Naive thymus-derived CD4-positive, alpha-beta T cell (primary cell): Measurements from ENCODE around the gene GPR137C. TPM values are rescaled to one million over a fixed set of nuclear protein-coding genes. Genes with fewer than 3 reads are reported as not detected.
A peak's percentile ranks its signal among the peaks of the same experiment; 100 is the strongest.

Experiments
- ATAC-seq: fragments of 150-1000 bp; cut with Tn5 transposase; 2 replicates; pipeline ENCODE4 v1.10.0; 2021; ENCODE audit warnings: mild to moderate bottlenecking, moderate library complexity
- CTCF ChIA-PET: fragments of 350-600 bp; sonication (Branson Sonifier 250); formaldehyde crosslinking; loops from one replicate; lab custom pipeline; 2021; ENCODE audit warnings: antibody characterized with exemption; lab: Charles Lee
- POLR2A ChIA-PET: fragments of 350-600 bp; sonication (Branson Sonifier 250); formaldehyde crosslinking; loops from one replicate; lab custom pipeline; 2021; ENCODE audit warnings: antibody characterized with exemption, inconsistent platforms; lab: Charles Lee
- DNase-seq, 9 donors: peaks; one replicate each; pipeline versions ENCODE4 v3.0.0 to v3.0.0-alpha.2; 2020 to 2022; ENCODE audit warnings: mixed read lengths in 1 of 9
- H3K27ac ChIP-seq: one replicate; pipeline ENCODE4 v1.7.0; 2013; ENCODE audit warnings: mild to moderate bottlenecking, low read depth, low read length, moderate library complexity
- H3K27me3 ChIP-seq, 2 donors: one replicate each; pipeline ENCODE4 v1.7.0; 2013; ENCODE audit warnings: low read length in 2 of 2, mild to moderate bottlenecking in 2 of 2, moderate library complexity in 2 of 2; ENCODE audit not compliant: control insufficient read depth in 2 of 2, insufficient read depth in 2 of 2
- H3K36me3 ChIP-seq, 3 experiments: 1 replicate in 2 of 3; 2 replicates in 1 of 3; pipeline ENCODE4 v1.7.0; 2013; ENCODE audit warnings: low read length in 3 of 3, mild to moderate bottlenecking in 3 of 3, moderate library complexity in 1 of 3; ENCODE audit not compliant: insufficient read depth in 3 of 3, control insufficient read depth in 2 of 3
- H3K4me1 ChIP-seq, 2 donors: one replicate each; pipeline ENCODE4 v1.7.0; 2013; ENCODE audit warnings: low read length in 2 of 2, mild to moderate bottlenecking in 2 of 2, moderate library complexity in 1 of 2; ENCODE audit not compliant: control insufficient read depth in 2 of 2, insufficient read depth in 2 of 2
- H3K4me3 ChIP-seq: 2 replicates; pipeline ENCODE4 v1.7.0; 2013; ENCODE audit warnings: mild to moderate bottlenecking, low read length
- H3K9me3 ChIP-seq, 3 experiments: 1 replicate in 2 of 3; 2 replicates in 1 of 3; pipeline ENCODE4 v1.7.0; 2013; ENCODE audit warnings: low read length in 3 of 3; ENCODE audit not compliant: control insufficient read depth in 2 of 3
- H3K27ac Mint-ChIP-seq, 9 donors: one replicate each; pipeline ENCODE4 v1.8.0; 2020 to 2022; ENCODE audit warnings: mixed read lengths in 9 of 9, mild to moderate bottlenecking in 8 of 9, moderate library complexity in 5 of 9, inconsistent platforms in 2 of 9
- H3K27me3 Mint-ChIP-seq, 5 donors: one replicate each; pipeline ENCODE4 v1.8.0; 2021 to 2022; ENCODE audit warnings: mixed read lengths in 5 of 5, mild to moderate bottlenecking in 1 of 5
- H3K36me3 Mint-ChIP-seq, 5 donors: one replicate each; pipeline ENCODE4 v1.8.0; 2020 to 2022; ENCODE audit warnings: mixed read lengths in 5 of 5, mild to moderate bottlenecking in 3 of 5, inconsistent platforms in 1 of 5
- H3K4me1 Mint-ChIP-seq, 7 donors: one replicate each; pipeline ENCODE4 v1.8.0; 2020 to 2022; ENCODE audit warnings: mixed read lengths in 7 of 7, mild to moderate bottlenecking in 3 of 7, inconsistent platforms in 1 of 7
- H3K4me3 Mint-ChIP-seq, 10 donors: one replicate each; pipeline ENCODE4 v1.8.0; 2020 to 2022; ENCODE audit warnings: mild to moderate bottlenecking in 10 of 10, mixed read lengths in 10 of 10, moderate library complexity in 6 of 10, inconsistent platforms in 2 of 10
- H3K9me3 Mint-ChIP-seq, 11 donors: one replicate each; pipeline ENCODE4 v1.8.0; 2020 to 2022; ENCODE audit warnings: mixed read lengths in 11 of 11, mild to moderate bottlenecking in 4 of 11, inconsistent platforms in 1 of 11, moderate library complexity in 1 of 11
- intact Hi-C, 2 donors: fragments of 100-400 bp; cut with micrococcal nuclease; formaldehyde crosslinking; loops; one replicate each; pipeline ENCODE4 v1.15.1; 2023
- polyA plus RNA-seq, 2 donors: library from polyadenylated mRNA; unstranded; fragments of 300-500 nt; fragmentation: Illumina TruSeq; gene quantifications; one replicate each; pipeline ENCODE4 v1.2.3, GENCODE V29; 2021
- total RNA-seq, 6 experiments: library from RNA in 5 of 6; stranded (reverse) in 5 of 6; gene quantifications; 1 replicate in 5 of 6; 2 replicates in 1 of 6; pipeline ENCODE4 v1.2.3 and lab custom pipeline; 2021 to 2026

The GPR137C gene
- total and polyA plus RNA-seq, 7 experiments from 2014 or later, result 0.27 to 0.70 (median 0.34) TPM; not detected in 4

- H3K27ac Mint-ChIP-seq, result no peak overlapping the region
These were observed 89.1 kb downstream of the GPR137C start for GRCh38 chr14:52641745-52642144.

GRCh38 chr14:52649511-52649910, 96.9 kb downstream of the GPR137C start:
- H3K9me3 ChIP-seq, result no peaks in the 10 kb centered on the region
- no peaks in the 10 kb centered on the region for H3K9me3 Mint-ChIP-seq
- CTCF ChIA-PET, result interaction anchor here (0.7 to 1.4 kb wide), 2 partner anchors 112 to 351 kb away, joined by 3 read pairs; no protein-coding TSS in a partner anchor
- no peak overlapping the region for H3K27ac ChIP-seq
- H3K4me3 ChIP-seq, result no peak overlapping the region
- DNase-seq, result no peak
- H3K27me3 Mint-ChIP-seq, result no peaks in the 10 kb centered on the region
- no peaks in the 10 kb centered on the region for H3K27me3 ChIP-seq
- ATAC-seq, result no peak
- peaks cover 0 to 5% (median 0%) of the 10 kb centered on the region in 7 donors for H3K4me1 Mint-ChIP-seq
- intact Hi-C loops, result loop anchor here (5.0 to 10.0 kb wide), 2 partner anchors 97 to 355 kb away; partner anchors contain the start of genes GPR137C (in 2 of the 2) and TXNDC16 (in 2 of the 2)
- peaks cover 0 to 40% (median 28%) of the 10 kb centered on the region in 5 donors for H3K36me3 Mint-ChIP-seq
- H3K27ac Mint-ChIP-seq, result peak overlapping the region in 1 of 9 donors; percentile 37
- peaks cover 5 to 48% (median 12%) of the 10 kb centered on the region in 3 experiments for H3K36me3 ChIP-seq
- H3K4me3 Mint-ChIP-seq, result no peak overlapping the region
- H3K4me1 ChIP-seq, result no peaks in the 10 kb centered on the region
- POLR2A ChIA-PET, result no interaction called here

More at GRCh38 chr14:52641745-52642144, 89.1 kb downstream of the GPR137C start:
- DNase-seq (no peak), ATAC-seq (no peak)
- H3K27ac ChIP-seq, result no peak overlapping the region
- intact Hi-C loops, result loop anchor here in 1 of 2 donors (10.0 kb wide), 1 partner anchor 347 kb away; no protein-coding TSS in a partner anchor
- CTCF ChIA-PET, result no interaction called here
- Mint-ChIP-seq H3K27me3 (no peaks in the 10 kb centered on the region), H3K36me3 (peaks cover 9 to 47% (median 37%) of the 10 kb centered on the region in 5 donors), H3K4me3 (no peak overlapping the region), H3K4me1 (peaks cover 0 to 3% (median 0%) of the 10 kb centered on the region in 7 donors), H3K9me3 (peaks cover 2 to 18% (median 11%) of the 10 kb centered on the region in 11 donors)
- no peaks in the 10 kb centered on the region for H3K9me3 ChIP-seq
- H3K4me1 ChIP-seq, result no peaks in the 10 kb centered on the region
- no peak overlapping the region for H3K4me3 ChIP-seq
- POLR2A ChIA-PET, result no interaction called here
- no peaks in the 10 kb centered on the region for H3K27me3 ChIP-seq
- H3K36me3 ChIP-seq, result peaks cover 0 to 26% (median 4%) of the 10 kb centered on the region in 3 experiments

- H3K4me3 ChIP-seq, result no peak overlapping the region
- H3K9me3 ChIP-seq, result no peaks in the 10 kb centered on the region
- peak overlapping the region in 1 of 9 donors; percentile 25 for H3K27ac Mint-ChIP-seq
- H3K27ac ChIP-seq, result no peak overlapping the region
- DNase-seq, result no peak
- ATAC-seq, result no peak
- peaks cover 0 to 40% (median 29%) of the 10 kb centered on the region in 5 donors for H3K36me3 Mint-ChIP-seq
- peaks cover 6 to 46% (median 15%) of the 10 kb centered on the region in 3 experiments for H3K36me3 ChIP-seq
- H3K27me3 ChIP-seq, result no peaks in the 10 kb centered on the region
- no peak overlapping the region for H3K4me3 Mint-ChIP-seq
- H3K4me1 ChIP-seq, result no peaks in the 10 kb centered on the region
- H3K27me3 Mint-ChIP-seq, result no peaks in the 10 kb centered on the region
- no peaks in the 10 kb centered on the region for H3K9me3 Mint-ChIP-seq
- intact Hi-C loops, result no loop called here
- H3K4me1 Mint-ChIP-seq, result peaks cover 0 to 5% (median 0%) of the 10 kb centered on the region in 7 donors
- ChIA-PET CTCF (no interaction called here), POLR2A (no interaction called here)
These were observed 98.1 kb downstream of the GPR137C start for GRCh38 chr14:52650774-52651173.

GRCh38 chr14:52656905-52657304, 104.3 kb downstream of the GPR137C start:
- Mint-ChIP-seq H3K36me3 (peaks cover 0 to 32% (median 20%) of the 10 kb centered on the region in 5 donors), H3K27me3 (no peaks in the 10 kb centered on the region), H3K4me3 (no peak overlapping the region), H3K27ac (no peak overlapping the region), H3K9me3 (no peaks in the 10 kb centered on the region), H3K4me1 (peaks cover 0 to 16% (median 0%) of the 10 kb centered on the region in 7 donors)
- no peaks in the 10 kb centered on the region for H3K9me3 ChIP-seq
- POLR2A ChIA-PET, result no interaction called here
- H3K4me1 ChIP-seq, result no peaks in the 10 kb centered on the region
- CTCF ChIA-PET, result interaction anchor here (1.0 kb wide), 1 partner anchor 70 kb away, joined by 4 read pairs; no protein-coding TSS in a partner anchor
- peaks cover 14 to 29% (median 15%) of the 10 kb centered on the region in 3 experiments for H3K36me3 ChIP-seq
- H3K27me3 ChIP-seq, result no peaks in the 10 kb centered on the region
- intact Hi-C loops, result no loop called here
- H3K4me3 ChIP-seq, result no peak overlapping the region
- DNase-seq (no peak), ATAC-seq (no peak)
- no peak overlapping the region for H3K27ac ChIP-seq

GRCh38 chr14:52660325-52660724, 107.7 kb downstream of the GPR137C start:
- Mint-ChIP-seq H3K4me3 (no peak overlapping the region), H3K4me1 (peaks cover 0 to 16% (median 0%) of the 10 kb centered on the region in 7 donors), H3K27ac (no peak overlapping the region), H3K9me3 (no peaks in the 10 kb centered on the region), H3K36me3 (peaks cover 0 to 33% (median 22%) of the 10 kb centered on the region in 5 donors), H3K27me3 (no peaks in the 10 kb centered on the region)
- Histone ChIP-seq H3K4me3 (no peak overlapping the region), H3K4me1 (no peaks in the 10 kb centered on the region), H3K9me3 (no peaks in the 10 kb centered on the region), H3K27me3 (no peaks in the 10 kb centered on the region), H3K36me3 (peaks cover 9 to 20% (median 10%) of the 10 kb centered on the region in 3 experiments), H3K27ac (no peak overlapping the region)
- ChIA-PET CTCF (no interaction called here), POLR2A (no interaction called here)
- intact Hi-C loops, result loop anchor here in 1 of 2 donors (5.0 kb wide), 1 partner anchor 363 kb away; no protein-coding TSS in a partner anchor
- no peak for DNase-seq
- ATAC-seq, result no peak

GRCh38 chr14:52660832-52661231, 108.2 kb downstream of the GPR137C start:
- H3K4me1 ChIP-seq, result no peaks in the 10 kb centered on the region
- DNase-seq (no peak), ATAC-seq (no peak)
- no peaks in the 10 kb centered on the region for H3K9me3 ChIP-seq
- ChIA-PET CTCF (interaction anchor here (0.5 kb wide), 1 partner anchor 881 kb away, joined by 3 read pairs; no protein-coding TSS in a partner anchor), POLR2A (interaction anchor here (0.6 kb wide), 1 partner anchor 301 kb away, joined by 4 read pairs; no protein-coding TSS in a partner anchor)
- H3K36me3 ChIP-seq, result peaks cover 9 to 25% (median 13%) of the 10 kb centered on the region in 3 experiments
- Mint-ChIP-seq H3K9me3 (no peaks in the 10 kb centered on the region), H3K4me1 (peaks cover 0 to 18% (median 0%) of the 10 kb centered on the region in 7 donors), H3K36me3 (peaks cover 0 to 37% (median 27%) of the 10 kb centered on the region in 5 donors), H3K4me3 (no peak overlapping the region), H3K27ac (no peak overlapping the region), H3K27me3 (no peaks in the 10 kb centered on the region)
- no peak overlapping the region for H3K4me3 ChIP-seq
- intact Hi-C loops, result loop anchor here in 1 of 2 donors (5.0 kb wide), 1 partner anchor 364 kb away; no protein-coding TSS in a partner anchor
- no peaks in the 10 kb centered on the region for H3K27me3 ChIP-seq
- H3K27ac ChIP-seq, result no peak overlapping the region
